ENCODE data around the gene SIK3. TPM values are rescaled to one million over a fixed set of nuclear protein-coding genes. Genes with fewer than 3 reads are reported as not detected.

SIK3 gene
- total RNA-seq, 4 donors from 2014 or later, result 31.7 to 56.1 (median 45.3) TPM

- 61 to 77% methylated on average over 1 to 5 of the region's 6 CpGs for WGBS, 2 donors (ENCODE audit: low coverage in 1 of 2)
- Histone ChIP-seq H3K9me3 (no peaks in the 10 kb centered on the region), H3K27ac (no peak overlapping the region), H3K4me1 (peaks cover 0 to 28% (median 0%) of the 10 kb centered on the region in 3 donors), H3K27me3 (no peaks in the 10 kb centered on the region), H3K4me3 (no peak overlapping the region), H3K36me3 (no peaks in the 10 kb centered on the region)
- TF ChIP-seq EP300 (IDR thresholded peaks at IDR 0.05) (no peak), POLR2A (IDR thresholded peaks at IDR 0.05) (no peak), POLR2AphosphoS5 (IDR thresholded peaks at IDR 0.05) (no peak), CTCF (IDR thresholded peaks at IDR 0.05) (no peak)
- ATAC-seq, result no peak
These were observed 127.5 kb downstream of the SIK3 start for GRCh38 chr11:116970485-116971292.

- Histone ChIP-seq H3K27ac (no peak overlapping the region), H3K36me3 (no peaks in the 10 kb centered on the region), H3K4me1 (peaks cover 0 to 35% (median 0%) of the 10 kb centered on the region in 3 donors), H3K27me3 (no peaks in the 10 kb centered on the region), H3K4me3 (no peak overlapping the region), H3K9me3 (no peaks in the 10 kb centered on the region)
- ATAC-seq, result no peak
- 90 to 94% methylated on average over 2 of the region's 2 CpGs for WGBS, 2 donors (ENCODE audit: low coverage in 1 of 2)
- TF ChIP-seq CTCF (IDR thresholded peaks at IDR 0.05), result no peak
- no peak for TF ChIP-seq EP300 (IDR thresholded peaks at IDR 0.05)
- no peak for TF ChIP-seq POLR2AphosphoS5 (IDR thresholded peaks at IDR 0.05)
- no peak for TF ChIP-seq POLR2A (IDR thresholded peaks at IDR 0.05)
These were observed 128.5 kb downstream of the SIK3 start for GRCh38 chr11:116969694-116970093.

GRCh38 chr11:116964269-116964668 is 134.0 kb downstream of the SIK3 start:
- H3K27ac ChIP-seq, result no peak overlapping the region
- TF ChIP-seq EP300 (IDR thresholded peaks at IDR 0.05) (no peak), CTCF (IDR thresholded peaks at IDR 0.05) (no peak), POLR2A (IDR thresholded peaks at IDR 0.05) (no peak), POLR2AphosphoS5 (IDR thresholded peaks at IDR 0.05) (no peak)
- no peak for ATAC-seq
- WGBS, 2 donors (ENCODE audit: low coverage in 1 of 2), result 67 to 79% methylated on average over 1 to 4 of the region's 4 CpGs
- H3K4me1 ChIP-seq, result peaks cover 0 to 48% (median 0%) of the 10 kb centered on the region in 3 donors
- no peaks in the 10 kb centered on the region for H3K9me3 ChIP-seq
- no peaks in the 10 kb centered on the region for H3K27me3 ChIP-seq
- no peaks in the 10 kb centered on the region for H3K36me3 ChIP-seq
- no peak overlapping the region for H3K4me3 ChIP-seq

- no peaks in the 10 kb centered on the region for H3K36me3 ChIP-seq
- TF ChIP-seq CTCF (IDR thresholded peaks at IDR 0.05) (no peak), POLR2A (IDR thresholded peaks at IDR 0.05) (no peak), EP300 (IDR thresholded peaks at IDR 0.05) (no peak), POLR2AphosphoS5 (IDR thresholded peaks at IDR 0.05) (no peak)
- no peak for ATAC-seq
- no peak overlapping the region for H3K27ac ChIP-seq
- no peak overlapping the region for H3K4me3 ChIP-seq
- no peaks in the 10 kb centered on the region for H3K27me3 ChIP-seq
- 57 to 66% methylated on average over 3 to 4 of the region's 4 CpGs for WGBS, 2 donors (ENCODE audit: low coverage in 1 of 2)
- H3K9me3 ChIP-seq, result no peaks in the 10 kb centered on the region
- peaks cover 0 to 48% (median 0%) of the 10 kb centered on the region in 3 donors for H3K4me1 ChIP-seq
These were observed 134.4 kb downstream of the SIK3 start for GRCh38 chr11:116963813-116964212.

GRCh38 chr11:116962108-116962507 is 136.1 kb downstream of the SIK3 start:
- Histone ChIP-seq H3K36me3 (no peaks in the 10 kb centered on the region), H3K9me3 (no peaks in the 10 kb centered on the region), H3K27ac (no peak overlapping the region), H3K27me3 (no peaks in the 10 kb centered on the region), H3K4me3 (no peak overlapping the region), H3K4me1 (peaks cover 0 to 54% (median 0%) of the 10 kb centered on the region in 3 donors)
- no peak for ATAC-seq
- no peak for TF ChIP-seq EP300 (IDR thresholded peaks at IDR 0.05)
- WGBS, 2 donors (ENCODE audit: low coverage in 1 of 2), result 29 to 75% methylated on average over 1 to 4 of the region's 4 CpGs

Measured in gastroesophageal sphincter (tissue), 4 donors.